ENCODE results near the gene RABGEF1.

- TF ChIP-seq POLR2A (IDR thresholded peaks at IDR 0.05), result no peak
- TF ChIP-seq, protein P1, sequence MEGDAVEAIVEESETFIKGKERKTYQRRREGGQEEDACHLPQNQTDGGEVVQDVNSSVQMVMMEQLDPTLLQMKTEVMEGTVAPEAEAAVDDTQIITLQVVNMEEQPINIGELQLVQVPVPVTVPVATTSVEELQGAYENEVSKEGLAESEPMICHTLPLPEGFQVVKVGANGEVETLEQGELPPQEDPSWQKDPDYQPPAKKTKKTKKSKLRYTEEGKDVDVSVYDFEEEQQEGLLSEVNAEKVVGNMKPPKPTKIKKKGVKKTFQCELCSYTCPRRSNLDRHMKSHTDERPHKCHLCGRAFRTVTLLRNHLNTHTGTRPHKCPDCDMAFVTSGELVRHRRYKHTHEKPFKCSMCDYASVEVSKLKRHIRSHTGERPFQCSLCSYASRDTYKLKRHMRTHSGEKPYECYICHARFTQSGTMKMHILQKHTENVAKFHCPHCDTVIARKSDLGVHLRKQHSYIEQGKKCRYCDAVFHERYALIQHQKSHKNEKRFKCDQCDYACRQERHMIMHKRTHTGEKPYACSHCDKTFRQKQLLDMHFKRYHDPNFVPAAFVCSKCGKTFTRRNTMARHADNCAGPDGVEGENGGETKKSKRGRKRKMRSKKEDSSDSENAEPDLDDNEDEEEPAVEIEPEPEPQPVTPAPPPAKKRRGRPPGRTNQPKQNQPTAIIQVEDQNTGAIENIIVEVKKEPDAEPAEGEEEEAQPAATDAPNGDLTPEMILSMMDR (IDR thresholded peaks at IDR 0.05), result no peak
Measured at GRCh38 chr7:66837661-66838060, 97.1 kb downstream of the RABGEF1 start.
